Activated T-helper 2 cell treated with anti-CD3 and anti-CD28 coated beads, Interferon-gamma antibody, Interleukin-2, Interleukin-4, amounts not matched to agents 10 μg/mL and 5 μg/mL and 100 μg/mL, durations not matched to agents 14 hours and 24 hours and 36 hours (primary cell): ENCODE measurements around the gene TARM1. TPM values are rescaled to one million over a fixed set of nuclear protein-coding genes. Genes with fewer than 3 reads are reported as not detected.
"Not testable (repeated sequence)": the region's sequence is repeated elsewhere in the genome, so short reads cannot be mapped to it uniquely, and the experiment has no call there.

Experiments
- DNase-seq: peaks from one replicate; pipeline ENCODE4 v3.0.0; 2021; ENCODE audit warnings: low spot score
- H3K27ac Mint-ChIP-seq: one replicate; pipeline ENCODE4 v1.8.0; 2021; ENCODE audit warnings: mixed read lengths
- H3K27me3 Mint-ChIP-seq: one replicate; pipeline ENCODE4 v1.8.0; 2021; ENCODE audit warnings: low read depth, mixed read lengths
- H3K36me3 Mint-ChIP-seq: one replicate; pipeline ENCODE4 v1.8.0; 2021; ENCODE audit warnings: low read depth, mixed read lengths
- H3K4me1 Mint-ChIP-seq: one replicate; pipeline ENCODE4 v1.8.0; 2021; ENCODE audit warnings: low read depth, mixed read lengths
- H3K4me3 Mint-ChIP-seq: one replicate; pipeline ENCODE4 v1.8.0; 2021; ENCODE audit warnings: low read depth, mild to moderate bottlenecking, moderate library complexity, mixed read lengths
- H3K9me3 Mint-ChIP-seq: one replicate; pipeline ENCODE4 v1.8.0; 2021; ENCODE audit warnings: mixed read lengths
- intact Hi-C: fragments of 100-400 bp; cut with micrococcal nuclease; formaldehyde crosslinking; loops from one replicate; pipeline ENCODE4 v1.15.1; 2023
- total RNA-seq: library from RNA; stranded (reverse); gene quantifications from 2 replicates; pipeline ENCODE4 v1.2.3, GENCODE V29; 2022

TARM1 gene
- total RNA-seq, 1 donor from 2014 or later, result not detected

- Mint-ChIP-seq H3K27me3 (no peaks in the 10 kb centered on the region), H3K4me3 (no peak overlapping the region), H3K36me3 (no peaks in the 10 kb centered on the region), H3K9me3 (no peaks in the 10 kb centered on the region), H3K27ac (no peak overlapping the region), H3K4me1 (no peaks in the 10 kb centered on the region)
- intact Hi-C loops, result no loop called here
- no peak for DNase-seq
Observed at GRCh38 chr19:54041969-54042606, 39.1 kb downstream of the TARM1 start.

- Mint-ChIP-seq H3K4me3 (no peak overlapping the region), H3K27ac (no peak overlapping the region), H3K36me3 (no peaks in the 10 kb centered on the region), H3K9me3 (no peaks in the 10 kb centered on the region), H3K27me3 (no peaks in the 10 kb centered on the region), H3K4me1 (no peaks in the 10 kb centered on the region)
- intact Hi-C loops, result no loop called here
- no peak for DNase-seq
Observed at GRCh38 chr19:54040003-54040402, 41.2 kb downstream of the TARM1 start.

DNA sequence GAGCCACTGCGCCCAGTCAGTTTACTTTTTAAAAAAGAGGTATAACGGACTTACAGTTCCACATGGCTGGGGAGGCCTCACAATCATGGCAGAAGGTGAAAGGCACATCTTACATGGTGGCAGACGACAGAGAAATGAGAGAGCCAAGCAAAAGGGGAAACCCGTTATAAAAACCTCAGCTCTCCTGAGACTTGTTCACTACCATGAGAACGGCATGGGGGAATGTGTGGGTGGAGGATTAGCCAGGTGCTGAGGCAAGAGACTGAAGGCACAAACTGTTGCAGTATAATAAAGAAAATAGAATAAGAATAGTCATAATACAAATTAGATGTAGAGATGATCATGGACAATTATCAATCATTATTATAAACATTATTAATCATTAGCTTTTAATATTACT is 44.6 kb downstream of the TARM1 start:
- H3K27ac Mint-ChIP-seq, intact Hi-C loops, H3K36me3 Mint-ChIP-seq, H3K9me3 Mint-ChIP-seq, H3K27me3 Mint-ChIP-seq, H3K4me1 Mint-ChIP-seq, H3K4me3 Mint-ChIP-seq, DNase-seq: not testable (repeated sequence)

GRCh38 chr19:54035215-54036178 is 45.7 kb downstream of the TARM1 start:
- Mint-ChIP-seq H3K36me3 (no peaks in the 10 kb centered on the region), H3K9me3 (no peaks in the 10 kb centered on the region), H3K4me3 (no peak overlapping the region), H3K27me3 (peaks cover 2% of the 10 kb centered on the region), H3K27ac (no peak overlapping the region), H3K4me1 (no peaks in the 10 kb centered on the region)
- no peak for DNase-seq
- intact Hi-C loops, result no loop called here

DNA sequence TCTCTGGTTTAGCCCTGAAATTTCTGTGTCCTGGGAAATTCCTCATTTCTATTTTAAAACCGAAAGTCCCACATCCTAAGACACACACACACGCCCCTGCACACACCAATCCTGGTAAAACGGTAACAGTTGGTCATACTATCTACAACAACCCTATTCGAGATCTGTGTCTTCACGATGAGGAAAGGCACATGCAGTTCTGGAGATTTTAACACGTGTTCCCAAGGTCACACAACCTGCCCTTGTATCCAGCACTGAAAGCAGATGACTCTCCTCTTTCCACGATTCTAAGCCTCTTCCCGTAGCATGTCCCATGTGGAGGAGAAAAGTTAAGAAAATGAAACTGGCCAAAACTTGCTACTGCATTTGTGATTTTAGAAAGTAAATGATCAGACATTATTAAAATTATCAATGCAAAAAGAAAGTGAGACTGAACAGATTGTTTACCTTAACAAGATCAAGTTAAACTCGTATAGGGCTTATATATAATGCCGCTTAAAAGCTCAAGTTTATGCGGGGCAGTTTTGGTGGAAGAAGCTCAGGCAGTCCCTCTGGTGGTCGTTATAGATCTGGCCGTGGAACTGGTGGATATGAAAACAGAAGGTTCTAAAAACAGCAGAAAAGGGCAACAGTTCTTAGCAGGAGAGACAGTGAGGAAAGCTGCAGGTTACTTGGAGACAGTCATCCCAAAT is 50.1 kb downstream of the TARM1 start:
- Mint-ChIP-seq H3K4me1 (peaks cover 2% of the 10 kb centered on the region), H3K36me3 (no peaks in the 10 kb centered on the region), H3K27me3 (peaks cover 4% of the 10 kb centered on the region), H3K4me3 (no peak overlapping the region), H3K9me3 (no peaks in the 10 kb centered on the region), H3K27ac (no peak overlapping the region)
- no peak for DNase-seq
- intact Hi-C loops, result loop anchor here (5.0 kb wide), 1 partner anchor 239 kb away; no protein-coding TSS in a partner anchor

- no peaks in the 10 kb centered on the region for H3K36me3 Mint-ChIP-seq
- peak; percentile 31 for DNase-seq
- no peaks in the 10 kb centered on the region for H3K9me3 Mint-ChIP-seq
- intact Hi-C loops, result loop anchor here (5.0 to 10.0 kb wide), 3 partner anchors 55 to 835 kb away; partner anchors contain the start of gene ZNF665
- peaks cover 4% of the 10 kb centered on the region for H3K27me3 Mint-ChIP-seq
- no peak overlapping the region for H3K27ac Mint-ChIP-seq
- H3K4me1 Mint-ChIP-seq, result peaks cover 2% of the 10 kb centered on the region
- H3K4me3 Mint-ChIP-seq, result no peak overlapping the region
Observed at GRCh38 chr19:54029930-54030490, 51.2 kb downstream of the TARM1 start.

DNA sequence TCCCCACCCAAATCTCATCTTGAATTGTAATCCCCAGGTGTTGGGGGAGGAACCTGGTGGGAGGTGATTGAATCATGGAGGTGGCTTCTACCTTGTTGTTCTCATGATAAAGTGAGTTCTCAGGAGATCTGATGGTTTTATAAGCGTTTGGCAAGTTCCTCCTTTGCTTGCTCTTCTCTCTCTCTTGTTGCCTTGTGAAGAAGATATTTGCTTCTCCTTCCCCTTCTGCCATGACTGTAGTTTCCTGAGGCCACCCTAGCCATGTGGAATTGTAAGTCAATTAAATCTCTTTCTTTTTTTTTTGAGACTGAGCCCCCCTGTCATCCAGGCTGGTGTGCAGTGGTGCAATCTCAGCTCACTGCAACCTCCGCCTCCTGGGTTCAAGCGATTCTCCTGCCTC is 51.9 kb downstream of the TARM1 start:
- Mint-ChIP-seq H3K9me3 (no peaks in the 10 kb centered on the region), H3K4me3 (no peak overlapping the region), H3K4me1 (peaks cover 2% of the 10 kb centered on the region), H3K36me3 (no peaks in the 10 kb centered on the region), H3K27ac (no peak overlapping the region), H3K27me3 (peaks cover 4% of the 10 kb centered on the region)
- DNase-seq, result no peak
- intact Hi-C loops, result loop anchor here (10.0 kb wide), 2 partner anchors 54 to 834 kb away; partner anchors contain the start of gene ZNF665

- Mint-ChIP-seq H3K36me3 (no peaks in the 10 kb centered on the region), H3K9me3 (no peaks in the 10 kb centered on the region), H3K4me3 (no peak overlapping the region), H3K4me1 (peaks cover 4% of the 10 kb centered on the region), H3K27me3 (peaks cover 8% of the 10 kb centered on the region), H3K27ac (no peak overlapping the region)
- intact Hi-C loops, result loop anchor here (10.0 kb wide), 2 partner anchors 52 to 832 kb away; partner anchors contain the start of gene ZNF665
- no peak for DNase-seq
Observed at GRCh38 chr19:54026656-54027055, 54.5 kb downstream of the TARM1 start.

- no peak overlapping the region for H3K4me3 Mint-ChIP-seq
Observed at GRCh38 chr19:54024660-54025059, 56.5 kb downstream of the TARM1 start.

GRCh38 chr19:54023191-54023590 is 58.0 kb downstream of the TARM1 start:
- no peak overlapping the region for H3K27ac Mint-ChIP-seq
- H3K27me3 Mint-ChIP-seq, result peaks cover 4% of the 10 kb centered on the region
- H3K36me3 Mint-ChIP-seq, result no peaks in the 10 kb centered on the region
- H3K9me3 Mint-ChIP-seq, result no peaks in the 10 kb centered on the region
- intact Hi-C loops, result loop anchor here (10.0 kb wide), 2 partner anchors 48 to 828 kb away; partner anchors contain the start of gene ZNF665
- H3K4me1 Mint-ChIP-seq, result peaks cover 16% of the 10 kb centered on the region
- H3K4me3 Mint-ChIP-seq, result no peak overlapping the region
- no peak for DNase-seq

More at GRCh38 chr19:54024660-54025059, 56.5 kb downstream of the TARM1 start:
- intact Hi-C loops, result loop anchor here (1.0 to 10.0 kb wide), 4 partner anchors 50 to 830 kb away; partner anchors contain the start of gene ZNF665
- Mint-ChIP-seq H3K27me3 (peaks cover 4% of the 10 kb centered on the region), H3K27ac (no peak overlapping the region), H3K9me3 (no peaks in the 10 kb centered on the region), H3K36me3 (no peaks in the 10 kb centered on the region), H3K4me1 (peaks cover 12% of the 10 kb centered on the region)
- no peak for DNase-seq

GRCh38 chr19:54021932-54022331 is 59.2 kb downstream of the TARM1 start:
- peaks cover 6% of the 10 kb centered on the region for H3K27me3 Mint-ChIP-seq
- no peak overlapping the region for H3K27ac Mint-ChIP-seq
- H3K4me1 Mint-ChIP-seq, result peaks cover 16% of the 10 kb centered on the region
- intact Hi-C loops, result loop anchor here (10.0 kb wide), 2 partner anchors 47 to 827 kb away; partner anchors contain the start of gene ZNF665
- H3K36me3 Mint-ChIP-seq, result no peaks in the 10 kb centered on the region
- no peak for DNase-seq
- no peaks in the 10 kb centered on the region for H3K9me3 Mint-ChIP-seq
- no peak overlapping the region for H3K4me3 Mint-ChIP-seq

DNA sequence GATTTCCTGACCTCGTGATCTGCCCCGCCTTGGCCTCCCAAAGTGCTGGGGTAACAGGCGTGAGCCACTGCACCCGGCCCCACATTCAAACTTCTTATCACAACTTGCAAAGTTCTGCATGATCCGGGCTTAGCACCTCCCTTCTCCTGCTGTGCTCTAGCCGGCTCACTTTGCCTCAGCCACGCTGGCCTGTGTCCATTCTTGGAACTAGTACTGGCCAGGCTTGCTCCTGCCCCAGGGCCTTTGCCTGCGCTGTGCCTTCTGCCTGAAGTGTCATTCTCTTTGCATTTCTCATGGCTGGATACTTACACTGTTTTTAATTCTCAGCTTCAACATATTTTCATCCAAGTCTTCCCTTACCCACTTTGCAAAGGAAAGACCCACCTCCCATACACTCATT is 59.8 kb downstream of the TARM1 start:
- peaks cover 16% of the 10 kb centered on the region for H3K4me1 Mint-ChIP-seq
- H3K36me3 Mint-ChIP-seq, result no peaks in the 10 kb centered on the region
- DNase-seq, result no peak
- intact Hi-C loops, result loop anchor here (10.0 kb wide), 2 partner anchors 47 to 827 kb away; partner anchors contain the start of gene ZNF665
- H3K27me3 Mint-ChIP-seq, result peaks cover 6% of the 10 kb centered on the region
- H3K4me3 Mint-ChIP-seq, result no peak overlapping the region
- no peak overlapping the region for H3K27ac Mint-ChIP-seq
- H3K9me3 Mint-ChIP-seq, result no peaks in the 10 kb centered on the region
